Activated T-cell treated with anti-CD3 and anti-CD28 coated beads for 48 hours (primary cell): ENCODE results near the gene TPCN2.

Source experiments
- DNase-seq: peaks from one replicate; pipeline ENCODE4 v3.0.0-alpha.2; 2020; ENCODE audit warnings: low read depth

Gene TPCN2

DNA sequence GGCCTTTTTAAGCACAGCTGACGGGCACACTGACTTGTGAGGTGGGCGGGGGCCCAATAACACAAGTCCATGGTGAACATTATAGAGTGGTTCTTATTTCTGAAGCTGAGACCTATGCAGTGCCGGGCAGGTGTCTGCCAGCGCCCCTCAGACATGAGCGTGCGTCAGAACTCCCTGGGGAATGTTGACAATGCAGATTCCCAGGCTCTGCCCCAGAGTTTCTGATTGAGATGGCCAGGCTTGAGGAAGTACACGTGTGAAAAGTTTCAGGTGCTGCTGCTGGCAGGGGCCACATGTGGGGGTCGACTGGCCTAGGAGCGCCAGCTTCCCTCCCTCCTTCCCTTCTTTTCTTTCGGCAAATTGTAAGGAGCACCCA is 46.2 kb downstream of the TPCN2 start:
- DNase-seq = no peak

DNA sequence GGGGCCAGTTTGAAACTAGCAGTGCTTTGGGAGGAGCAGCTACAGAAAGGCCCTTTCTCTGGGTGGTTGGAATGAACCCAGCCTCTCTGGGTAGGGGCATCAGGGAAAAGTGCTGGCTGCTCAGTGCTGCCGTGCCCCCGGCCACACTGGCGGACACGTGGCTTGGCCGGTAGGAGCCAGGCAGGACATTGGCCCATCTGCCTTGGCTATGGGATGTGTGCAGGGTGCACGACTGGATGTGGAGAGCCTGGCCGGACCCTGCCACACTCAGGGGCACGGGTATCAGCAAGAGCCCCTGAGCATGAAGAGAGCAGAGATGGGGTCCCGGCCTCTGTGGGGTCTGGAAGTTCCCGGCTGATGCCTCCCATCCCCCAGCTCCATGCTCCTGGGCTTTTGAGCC is 46.6 kb downstream of the TPCN2 start:
- DNase-seq = no peak

DNA sequence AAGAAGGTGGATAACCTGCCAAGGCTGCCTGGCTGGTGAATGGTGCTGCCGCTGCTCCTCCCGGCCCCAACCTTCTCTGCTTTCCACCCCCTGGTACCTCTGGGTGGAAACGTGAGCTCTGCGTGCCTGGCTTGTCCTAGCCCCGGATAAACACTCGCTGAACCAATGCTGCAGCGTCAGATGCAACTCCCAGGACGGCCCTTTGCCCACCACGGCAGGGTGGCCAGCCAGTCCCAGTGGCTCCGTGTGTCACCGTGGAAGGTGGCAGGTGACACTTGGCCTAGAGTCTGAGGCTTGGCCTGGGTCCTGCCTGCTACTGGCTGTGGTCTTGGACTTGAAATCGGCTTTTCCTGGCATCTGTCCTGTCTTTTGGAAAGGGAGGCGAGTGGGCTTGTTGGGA is 47.7 kb downstream of the TPCN2 start:
- DNase-seq = no peak

DNA sequence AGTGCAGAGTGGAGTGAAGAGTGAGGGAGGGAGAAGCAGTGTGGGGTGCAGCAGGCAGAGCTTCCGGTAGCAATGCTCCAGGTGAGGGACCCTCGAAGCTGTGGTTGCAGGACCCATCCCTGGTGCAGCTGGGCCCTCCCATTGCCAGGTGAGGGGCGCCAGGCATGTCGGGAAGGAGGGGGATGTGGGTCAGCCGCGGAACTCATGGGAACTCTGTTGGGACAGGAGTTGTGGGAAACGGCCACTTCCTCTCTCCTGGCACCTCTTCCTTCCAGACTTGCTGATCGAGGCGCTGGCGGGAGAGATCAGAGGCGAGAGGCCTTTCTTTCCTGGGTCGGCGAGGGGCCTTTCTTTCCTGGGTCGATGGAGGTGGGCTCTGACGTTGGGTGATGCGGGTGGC is 48.5 kb downstream of the TPCN2 start:
- no peak for DNase-seq

DNA sequence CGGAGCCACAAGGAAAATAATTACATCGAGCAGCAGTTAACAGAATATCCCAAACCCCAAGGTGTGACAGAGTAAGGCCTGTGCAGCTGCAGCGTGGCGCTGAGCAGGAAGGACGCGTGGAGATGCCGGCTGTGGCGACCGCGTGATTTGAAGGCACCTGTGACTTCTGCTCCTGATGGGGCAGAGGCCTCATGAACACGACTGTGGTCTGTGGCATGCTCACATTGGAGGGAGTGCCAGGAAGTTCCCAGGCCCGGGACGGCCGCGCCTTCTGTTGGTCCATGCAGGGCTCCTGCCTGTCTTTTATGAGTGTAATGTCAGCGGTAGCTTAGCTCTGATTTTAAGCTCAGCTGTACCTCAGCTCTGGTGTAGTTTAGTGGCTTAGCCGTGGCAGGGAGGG is 50.4 kb downstream of the TPCN2 start:
- no peak for DNase-seq

DNA sequence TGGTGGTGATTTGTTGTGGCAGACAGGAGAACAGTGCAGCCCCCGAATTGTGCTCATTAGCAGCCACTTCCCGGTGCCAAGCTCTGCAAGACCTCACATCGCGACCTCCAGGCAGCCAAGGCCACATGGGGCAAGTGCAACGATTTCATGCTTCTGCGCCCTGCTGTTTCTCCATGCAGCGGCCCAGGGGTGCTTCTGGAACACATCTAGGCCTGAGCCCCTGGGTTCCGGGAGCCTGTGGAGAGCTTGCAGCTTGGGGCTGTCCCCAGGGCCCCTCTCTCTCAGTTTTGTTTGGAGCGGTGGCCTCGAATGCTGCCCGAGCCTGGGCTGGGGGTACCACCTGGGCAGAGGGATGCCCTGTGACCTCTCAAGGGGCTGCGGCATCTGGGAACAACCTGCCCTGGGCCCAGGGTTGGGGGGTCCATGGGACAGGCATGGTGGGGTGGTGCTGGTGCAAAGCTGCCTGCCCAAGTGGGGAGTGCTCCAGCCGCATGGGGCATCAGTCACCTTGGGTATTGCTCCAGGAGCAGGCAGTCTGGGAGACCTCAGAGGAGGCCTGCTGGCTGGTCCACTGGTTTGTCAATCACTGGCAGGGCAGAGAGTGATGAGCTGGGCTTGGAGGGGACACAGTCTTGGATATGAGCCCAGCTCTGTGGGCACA is 51.9 kb downstream of the TPCN2 start:
- DNase-seq = no peak

DNA sequence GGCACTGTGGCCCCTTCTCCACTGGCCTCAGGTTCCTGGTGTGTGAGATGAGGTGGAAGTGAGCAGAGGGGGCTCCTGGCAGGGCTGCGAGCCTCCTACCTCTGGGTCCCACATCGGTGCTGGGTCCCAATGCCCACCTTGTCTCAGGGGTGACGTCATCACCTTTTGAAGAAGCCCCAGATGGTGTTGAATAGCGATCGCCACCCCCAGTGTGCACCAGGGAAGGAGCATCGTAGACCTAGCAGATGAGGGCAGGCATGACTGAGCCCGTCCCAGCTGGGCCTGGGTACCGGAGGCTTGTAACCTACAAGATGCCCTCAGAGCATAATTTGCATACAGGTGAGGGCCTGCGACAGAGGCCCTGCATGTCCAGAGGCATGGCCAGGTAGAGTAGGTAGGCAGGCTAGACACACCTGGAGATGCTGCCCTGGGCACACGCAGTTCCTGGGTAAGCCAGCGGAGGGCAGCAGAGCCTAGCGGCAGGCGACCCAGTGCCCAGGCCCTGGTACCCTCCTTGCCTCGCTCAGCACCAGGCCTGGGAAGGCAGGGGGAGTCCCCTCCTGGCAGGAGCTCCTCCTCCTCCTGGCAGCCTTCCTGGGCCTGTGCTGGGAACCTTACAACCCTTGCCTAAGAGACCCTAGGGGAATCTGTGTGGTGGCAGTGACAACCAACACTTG is 52.5 kb downstream of the TPCN2 start:
- peak; percentile 69 for DNase-seq

DNA sequence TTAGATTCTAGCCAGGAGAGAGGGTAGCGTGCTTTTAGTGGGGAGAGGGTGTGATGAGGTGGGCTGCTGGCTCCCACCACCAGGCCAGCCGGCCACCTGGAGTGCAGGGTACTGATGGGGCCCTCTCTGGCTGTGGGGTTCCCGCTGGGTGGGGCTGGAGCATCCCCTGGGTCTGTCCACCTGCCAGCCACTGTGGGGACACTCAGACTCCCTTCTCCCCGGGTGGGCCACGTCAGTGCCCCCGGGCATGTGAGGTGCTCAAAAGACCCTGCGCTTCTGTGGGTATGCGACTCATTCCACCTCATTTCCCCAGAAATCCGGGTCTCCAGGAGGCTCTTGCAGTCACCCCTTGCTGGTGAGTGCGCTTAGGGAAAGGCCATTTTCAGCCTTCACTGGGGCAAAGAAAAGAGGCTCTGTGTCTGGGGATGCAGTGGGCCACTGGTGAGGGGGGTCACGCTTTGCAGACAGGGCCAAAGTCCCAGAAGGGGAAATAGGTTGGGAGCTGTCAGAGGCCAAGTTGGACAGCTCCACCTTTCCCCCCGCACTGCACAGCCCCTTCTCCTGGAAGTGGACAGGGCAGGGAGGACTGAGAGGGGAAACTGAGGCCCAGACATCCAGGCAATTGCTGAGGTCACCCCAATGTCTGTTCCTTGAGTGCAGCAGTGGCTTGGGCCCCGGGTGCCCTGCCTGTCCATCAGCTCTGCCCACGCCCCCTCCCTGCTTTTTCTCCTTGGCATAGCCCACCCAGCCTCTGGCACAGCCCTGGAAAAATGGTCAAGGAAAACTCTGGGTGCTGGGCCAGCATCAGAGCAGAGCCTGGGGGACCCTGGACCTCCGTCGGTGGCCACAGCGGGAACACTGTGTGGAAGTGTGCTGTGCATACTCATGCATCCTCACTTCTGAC is 53.3 kb downstream of the TPCN2 start:
- DNase-seq = no peak

DNA sequence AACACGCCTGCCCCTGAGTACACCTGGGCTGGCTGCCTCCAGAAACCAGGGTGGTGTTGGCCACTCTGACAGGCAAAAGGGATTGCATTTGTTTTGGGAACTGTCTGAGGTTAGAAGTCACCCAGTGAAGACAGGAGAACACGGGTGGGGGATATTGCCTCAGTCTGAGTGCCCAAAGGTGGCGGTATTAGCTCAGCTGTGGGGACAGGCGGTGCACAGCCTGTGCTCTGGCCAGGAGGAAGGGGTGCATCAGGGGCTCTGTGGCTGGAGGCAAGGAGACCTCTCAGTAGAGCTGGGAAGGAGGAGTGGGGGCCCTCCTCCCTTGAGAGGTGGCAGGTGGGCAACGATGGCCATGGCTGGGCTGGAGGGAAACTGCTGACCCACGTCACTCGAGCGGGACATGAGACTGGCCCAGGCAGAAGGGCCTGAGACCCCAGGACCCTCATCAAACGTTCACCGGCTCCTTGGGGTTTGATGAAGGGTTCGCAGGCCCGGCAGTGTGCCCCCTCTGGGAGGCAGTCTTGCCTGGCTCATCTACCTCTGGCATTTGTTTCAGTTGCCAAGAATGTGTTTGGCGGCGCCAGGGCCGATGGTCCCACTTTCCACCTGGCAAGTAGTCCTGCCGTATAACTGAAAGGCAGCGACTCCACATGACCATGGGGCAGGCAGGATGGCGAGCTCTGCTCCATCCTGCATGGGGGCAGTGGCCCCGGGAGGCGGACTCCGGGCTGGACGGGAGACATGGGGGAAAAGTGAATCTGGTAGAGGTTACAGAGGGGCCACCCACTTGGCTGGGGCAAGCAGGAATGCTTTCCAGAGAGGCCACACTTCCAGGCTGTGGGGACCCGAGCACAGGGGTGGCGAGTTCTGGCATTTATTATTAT is 54.2 kb downstream of the TPCN2 start:
- no peak for DNase-seq

DNA sequence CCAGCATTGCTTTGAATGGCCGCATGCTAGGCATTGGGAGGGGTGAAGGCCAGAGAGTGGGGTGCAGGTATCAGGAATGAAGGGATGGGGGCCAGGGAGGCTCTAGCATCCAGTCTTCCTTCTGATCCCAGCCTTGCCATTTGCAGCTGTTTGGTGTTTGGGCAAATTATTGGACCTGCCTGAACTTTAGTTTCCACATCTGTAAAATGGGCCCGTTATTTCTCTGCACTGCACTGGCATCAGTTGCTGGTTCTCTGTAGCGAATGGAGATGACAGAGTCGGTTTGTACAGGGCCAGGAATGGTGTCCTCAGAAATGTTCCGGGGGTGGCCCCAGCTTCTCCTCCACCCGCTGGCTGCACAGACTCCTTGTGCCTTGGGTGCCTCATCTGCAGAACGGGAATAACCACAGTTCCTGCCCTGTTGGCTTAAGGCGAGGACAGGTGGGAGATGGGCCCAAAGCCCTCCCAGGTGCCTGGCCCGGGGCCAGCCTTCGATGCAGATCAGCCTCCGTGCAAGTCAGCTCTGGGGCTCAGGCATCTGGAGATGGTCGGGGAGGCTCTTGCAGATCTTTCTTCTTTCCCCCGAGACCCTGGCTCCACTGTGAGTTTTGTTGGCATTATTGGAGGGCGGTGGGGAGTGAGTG is 55.6 kb downstream of the TPCN2 start:
- DNase-seq = no peak

DNA sequence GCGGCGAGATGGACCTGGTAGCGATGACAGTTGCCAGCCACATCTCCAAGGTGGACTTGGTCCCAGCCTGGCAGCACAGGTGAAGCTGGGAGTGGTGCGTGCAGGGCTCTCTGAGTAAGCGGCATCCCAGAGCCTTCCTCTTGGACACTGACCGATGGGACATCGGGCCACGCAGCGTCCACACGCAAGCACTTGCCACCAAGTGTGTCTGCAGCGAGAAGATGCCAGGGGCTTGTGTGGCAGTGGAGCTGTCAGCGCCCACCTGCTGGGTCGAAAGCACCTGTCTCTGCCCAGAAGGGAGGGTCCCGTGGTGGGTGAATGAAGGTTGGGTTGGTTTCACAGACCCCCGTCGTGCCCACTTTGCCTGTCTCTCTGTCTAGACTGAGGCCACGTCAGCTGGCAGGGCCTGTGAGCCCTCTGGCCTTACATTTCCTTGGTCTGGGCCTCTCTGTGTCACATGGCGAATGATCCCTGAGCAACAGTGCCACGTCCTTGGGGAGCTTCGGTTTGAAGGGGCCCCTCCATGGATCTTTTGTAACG is 56.2 kb downstream of the TPCN2 start:
- DNase-seq = no peak

DNA sequence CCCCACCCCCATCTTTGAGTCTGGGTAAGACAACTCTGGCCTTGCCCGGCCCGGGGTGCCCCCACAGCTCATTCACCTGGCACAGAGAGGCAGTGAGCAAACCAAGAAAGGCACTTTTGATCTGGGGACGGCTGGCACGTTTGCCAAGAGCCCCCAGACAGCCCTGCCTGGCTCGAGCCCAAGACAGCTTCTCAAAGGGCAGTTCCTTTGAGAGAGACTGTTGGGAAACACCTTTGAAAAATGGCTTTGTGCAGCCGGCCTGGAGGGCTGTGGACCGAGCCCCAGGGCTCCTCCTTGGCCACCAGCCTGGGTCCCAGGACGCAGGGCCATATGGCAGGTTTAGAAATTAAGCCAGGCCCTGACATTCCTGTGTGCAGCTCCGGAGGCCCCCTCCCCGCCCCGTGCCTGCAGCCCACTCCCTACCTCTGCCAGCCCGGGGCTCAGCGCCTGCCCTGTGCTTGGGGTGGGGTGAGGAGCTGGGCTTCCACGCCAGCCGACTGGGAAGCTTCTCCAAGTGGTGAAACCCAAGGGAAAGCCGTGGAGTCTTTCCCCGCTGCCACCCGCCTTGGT is 56.8 kb downstream of the TPCN2 start:
- no peak for DNase-seq

DNA sequence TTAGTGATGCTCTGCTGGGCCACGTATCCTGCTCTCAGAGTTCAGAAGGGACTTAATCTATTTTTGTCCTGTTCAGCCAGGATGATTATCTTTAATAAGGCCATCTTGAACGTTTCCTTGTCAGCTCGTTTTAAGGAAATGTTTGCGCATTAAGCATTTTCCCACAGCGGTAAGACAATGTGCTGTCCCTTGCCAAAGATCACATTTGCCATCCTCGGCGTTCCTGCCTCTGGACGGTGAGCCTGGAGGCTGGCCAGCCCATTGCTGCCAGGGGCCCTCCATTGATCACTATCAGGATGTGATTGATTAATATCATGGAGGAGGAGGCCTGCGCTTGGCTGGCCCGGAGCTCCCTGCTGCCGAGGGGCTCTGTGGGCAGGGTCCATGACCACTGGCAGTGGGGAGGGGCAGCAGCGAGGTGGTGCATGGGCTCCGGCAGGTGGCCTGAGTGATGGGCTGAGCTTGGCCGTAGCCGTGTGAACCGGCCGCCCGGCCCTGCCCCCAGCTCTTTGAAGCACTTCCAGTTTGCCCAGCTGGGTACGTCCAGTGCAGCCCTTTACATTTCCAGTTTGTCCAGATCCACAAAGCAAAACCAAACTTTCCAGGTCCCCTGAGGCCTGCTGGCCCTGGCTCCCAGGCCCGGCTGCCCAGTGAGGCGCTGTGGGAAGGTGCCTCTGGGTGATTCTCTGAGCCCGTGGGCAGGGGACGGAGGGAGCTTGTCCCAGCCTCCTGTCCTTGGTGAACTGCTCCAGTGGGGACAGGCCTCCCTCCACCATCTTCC is 57.5 kb downstream of the TPCN2 start:
- no peak for DNase-seq

DNA sequence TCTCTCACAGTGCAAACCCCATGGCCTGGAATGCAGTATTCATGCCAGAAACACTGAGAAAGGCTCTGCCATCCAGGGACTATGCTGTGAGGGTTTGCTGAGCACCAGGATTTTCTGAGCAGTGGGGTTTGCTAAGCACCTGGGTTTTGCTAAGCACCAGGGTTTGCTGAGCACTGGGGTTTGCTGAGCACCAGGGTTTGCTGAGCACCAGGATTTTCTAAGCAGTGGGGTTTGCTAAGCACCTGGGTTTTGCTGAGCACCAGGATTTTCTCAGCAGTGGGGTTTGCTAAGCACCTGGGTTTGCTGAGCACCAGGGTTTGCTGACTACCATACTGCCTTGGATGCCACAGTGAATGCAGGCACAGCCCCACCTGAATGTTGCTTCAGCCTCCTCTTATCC is 58.7 kb downstream of the TPCN2 start:
- DNase-seq = no peak

DNA sequence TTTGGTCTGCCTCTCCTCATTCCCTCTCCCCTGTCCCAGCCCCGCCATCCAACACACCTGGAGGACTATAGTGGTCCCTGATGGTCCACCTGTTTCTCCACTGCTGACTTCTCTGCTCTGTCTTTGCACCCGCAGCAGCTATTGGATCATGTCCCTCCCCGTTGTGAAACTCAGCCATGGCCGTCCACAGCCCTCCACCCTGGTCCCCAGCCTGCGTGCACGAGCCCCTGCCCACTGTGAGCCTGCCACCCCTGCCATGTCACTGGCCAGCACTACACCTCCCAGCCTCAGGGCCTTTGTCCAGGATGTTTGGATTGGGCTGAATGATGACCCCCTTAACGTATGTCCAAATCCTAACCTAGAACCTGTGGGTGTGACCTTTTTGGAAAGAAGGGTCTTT is 59.3 kb downstream of the TPCN2 start:
- DNase-seq = no peak

DNA sequence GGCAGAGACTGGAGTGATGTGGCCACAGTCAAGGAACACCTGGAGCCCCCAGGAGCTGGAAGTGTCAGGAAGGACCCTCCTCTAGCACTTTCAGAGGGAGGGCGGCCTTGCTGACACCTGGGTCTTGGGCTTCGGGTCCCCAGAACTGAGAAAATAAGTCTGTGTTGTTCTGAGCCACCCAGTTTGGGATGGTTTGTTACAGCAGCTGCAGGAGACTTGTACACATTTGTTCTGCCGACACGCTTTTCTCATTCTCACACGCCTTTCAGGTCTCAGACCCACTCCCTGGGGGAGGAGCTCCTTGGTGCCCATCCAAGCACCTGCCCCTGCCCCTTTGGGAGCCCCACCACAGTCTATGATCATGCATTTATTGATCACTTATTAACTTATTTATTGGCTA is 59.8 kb downstream of the TPCN2 start:
- no peak for DNase-seq

DNA sequence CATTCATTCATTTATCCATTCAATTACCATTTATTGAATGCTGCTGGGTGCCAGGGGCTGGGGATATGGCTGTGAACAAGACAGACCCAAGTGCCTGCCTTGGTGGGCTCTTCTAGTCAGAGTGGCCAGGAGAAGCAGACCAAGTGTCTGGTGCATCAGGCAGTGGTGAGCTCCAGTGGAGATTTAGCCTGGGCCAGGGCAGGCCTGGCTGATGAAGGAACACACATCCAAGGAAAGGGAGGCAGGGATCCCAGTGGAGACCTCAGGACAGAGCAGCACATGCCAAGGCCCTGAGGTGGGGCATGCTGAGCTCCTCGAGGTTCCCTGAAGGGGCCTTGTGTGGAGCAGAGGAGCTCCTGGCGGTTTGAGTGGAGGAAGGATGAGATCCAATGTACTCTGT is 60.4 kb downstream of the TPCN2 start:
- no peak for DNase-seq

DNA sequence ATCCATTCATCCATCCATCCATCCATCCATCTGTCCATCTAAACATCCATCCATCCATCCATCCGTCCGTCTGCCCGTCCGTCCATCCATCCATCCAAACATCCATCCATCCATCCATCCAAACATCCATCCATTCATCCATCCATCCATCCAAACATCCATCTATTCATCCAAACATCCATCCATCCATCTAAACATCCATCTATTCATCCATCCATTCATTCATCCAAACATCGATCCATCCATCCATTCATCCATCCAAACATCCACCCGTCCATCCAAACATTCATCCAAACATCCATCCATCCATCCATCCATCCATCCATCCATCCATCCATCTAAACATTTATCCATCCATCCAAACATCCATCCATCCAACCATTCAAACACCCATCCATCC is 61.7 kb downstream of the TPCN2 start:
- no peak for DNase-seq

DNA sequence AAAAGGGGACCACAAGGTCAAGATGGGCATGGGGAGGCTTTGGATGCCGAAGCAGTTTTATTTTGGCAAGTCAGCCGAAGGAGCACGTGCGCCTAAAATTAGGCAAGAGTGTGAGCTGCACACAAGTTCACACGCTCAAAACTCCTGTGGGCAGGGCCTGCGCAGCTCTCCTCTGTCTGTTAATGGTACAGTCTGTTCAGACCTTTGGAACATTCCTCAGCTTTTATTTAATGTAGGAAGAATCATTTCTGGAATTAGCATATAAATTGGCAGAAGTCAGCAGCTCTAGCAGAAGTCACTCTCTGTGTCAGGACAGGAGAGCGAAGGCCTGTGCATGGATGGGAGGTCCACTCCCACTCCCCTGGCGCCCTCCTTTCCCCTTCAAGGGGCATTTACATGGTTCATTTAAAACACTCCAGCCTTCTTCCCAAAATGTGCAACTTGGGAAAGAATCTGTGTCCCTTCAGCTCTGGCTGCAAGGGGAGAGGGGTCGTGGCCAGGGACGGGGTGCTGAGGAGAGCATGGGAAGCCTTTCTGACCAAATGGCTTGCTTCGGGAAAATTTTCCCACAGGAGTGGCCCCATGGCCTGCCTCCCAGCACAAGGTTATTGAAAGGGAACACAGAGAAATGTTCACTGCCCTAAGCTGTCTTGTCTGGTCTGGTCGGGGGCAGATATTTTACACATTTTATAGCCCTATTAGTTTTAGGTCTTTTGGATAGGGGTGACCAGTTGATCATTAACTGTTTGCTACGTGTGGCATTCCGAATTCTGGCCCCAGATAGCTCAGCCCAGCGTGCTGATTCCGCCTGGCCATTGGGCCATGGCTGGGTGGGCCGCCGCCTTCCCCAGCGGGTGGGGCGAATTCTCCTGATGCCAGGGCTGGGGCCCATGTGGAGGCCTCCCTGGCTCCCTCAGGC is 63.2 kb downstream of the TPCN2 start:
- no peak for DNase-seq
